SHP77 (cell line): ENCODE data around the gene ZNF408.

Experiments
- DNase-seq, 2 experiments: peaks; one replicate each; lab custom pipeline; 2025; lab: John Stamatoyannopoulos, UW

Gene ZNF408

GRCh38 chr11:46727952-46728658 lies 27.3 kb downstream of the ZNF408 start:
- no peak for DNase-seq

- DNase-seq = no peak
These were observed 27.8 kb downstream of the ZNF408 start for GRCh38 chr11:46728659-46729040.

- DNase-seq = no peak
These were observed 28.5 kb downstream of the ZNF408 start for GRCh38 chr11:46729110-46730027.

GRCh38 chr11:46731545-46731944 lies 30.7 kb downstream of the ZNF408 start:
- no peak for DNase-seq

GRCh38 chr11:46733234-46733633 lies 32.4 kb downstream of the ZNF408 start:
- no peak for DNase-seq

- DNase-seq = no peak
These were observed 35.3 kb downstream of the ZNF408 start for GRCh38 chr11:46736146-46736545.

GRCh38 chr11:46736615-46737014 lies 35.8 kb downstream of the ZNF408 start:
- DNase-seq = no peak

GRCh38 chr11:46737699-46738098 lies 36.9 kb downstream of the ZNF408 start:
- no peak for DNase-seq

GRCh38 chr11:46738887-46739286 lies 38.1 kb downstream of the ZNF408 start:
- no peak for DNase-seq

- no peak for DNase-seq
These were observed 41.0 kb downstream of the ZNF408 start for GRCh38 chr11:46741600-46742484.

- DNase-seq = no peak
These were observed 42.2 kb downstream of the ZNF408 start for GRCh38 chr11:46743043-46743442.

GRCh38 chr11:46743693-46744339 lies 43.0 kb downstream of the ZNF408 start:
- DNase-seq = no peak

- no peak for DNase-seq
These were observed 44.5 kb downstream of the ZNF408 start for GRCh38 chr11:46745328-46745727.

- DNase-seq = no peak
These were observed 45.2 kb downstream of the ZNF408 start for GRCh38 chr11:46745995-46746394.

- no peak for DNase-seq
These were observed 46.3 kb downstream of the ZNF408 start for GRCh38 chr11:46747150-46747549.
